Measurements from ENCODE around the gene KLK1. TPM values are rescaled to one million over a fixed set of nuclear protein-coding genes. Genes with fewer than 3 reads are reported as not detected.
"Not testable (repeated sequence)": the region's sequence is repeated elsewhere in the genome, so short reads cannot be mapped to it uniquely, and the experiment has no call there.

Gene KLK1
- total RNA-seq, 1 experiment from 2014 or later: not detected

DNA sequence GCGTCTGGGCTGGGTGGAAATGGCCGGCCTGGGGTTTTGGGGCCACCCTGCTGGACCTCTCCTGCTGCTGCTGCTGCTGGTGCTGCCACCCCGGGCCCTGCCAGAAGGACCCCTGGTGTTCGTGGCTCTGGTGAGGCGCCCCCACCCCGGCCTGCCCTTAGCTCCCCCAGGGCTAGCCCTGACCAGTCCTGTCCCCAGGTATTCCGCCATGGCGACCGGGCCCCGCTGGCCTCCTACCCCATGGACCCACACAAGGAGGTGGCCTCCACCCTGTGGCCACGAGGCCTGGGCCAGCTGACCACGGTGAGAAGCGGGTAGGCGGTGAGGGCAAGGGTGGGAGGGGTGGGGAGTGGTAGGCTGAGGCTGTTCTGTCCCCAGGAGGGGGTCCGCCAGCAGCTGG lies 33.2 kb downstream of the KLK1 start, which contains the start of gene ACP4:
Gene ACP4 (plus strand): TSS at position 20 of the 400 bp plus-strand sequence. CDS start 0 bp downstream, at position 20.
- H3K9me3 ChIP-seq: no peaks in the 10 kb centered on the region
- peaks cover 2% of the 10 kb centered on the region; the same call in 1 of the 2 replicates for H3K36me3 ChIP-seq
- H3K27me3 ChIP-seq: no peaks in the 10 kb centered on the region
- H3K4me3 ChIP-seq: no peak within 1 kb of the TSS
- no peak for DNase-seq

DNA sequence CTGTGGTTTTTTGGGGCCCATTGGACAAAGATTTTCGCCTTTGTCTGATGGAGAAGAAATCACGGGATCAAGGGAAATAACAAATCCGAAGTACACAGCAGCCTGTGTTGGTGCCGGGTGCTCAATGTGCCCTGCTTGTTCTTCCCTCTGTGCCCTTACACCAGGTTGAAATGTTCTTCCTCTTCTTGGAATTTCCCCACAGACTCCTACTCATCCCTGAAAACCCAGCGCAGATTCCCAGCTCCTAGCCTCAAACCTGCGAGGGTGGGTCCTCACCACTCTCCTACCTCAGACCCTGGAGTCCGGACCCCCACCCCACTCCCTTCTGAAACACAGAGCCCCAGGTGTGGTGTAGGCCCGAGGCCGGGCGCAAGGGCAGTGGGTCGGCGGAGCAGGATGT lies 38.3 kb downstream of the KLK1 start:
- Histone ChIP-seq H3K27me3 (peaks cover 14% of the 10 kb centered on the region), H3K9me3 (no peaks in the 10 kb centered on the region), H3K4me3 (no peak overlapping the region), H3K36me3 (no peaks in the 10 kb centered on the region)
- DNase-seq: no peak

DNA sequence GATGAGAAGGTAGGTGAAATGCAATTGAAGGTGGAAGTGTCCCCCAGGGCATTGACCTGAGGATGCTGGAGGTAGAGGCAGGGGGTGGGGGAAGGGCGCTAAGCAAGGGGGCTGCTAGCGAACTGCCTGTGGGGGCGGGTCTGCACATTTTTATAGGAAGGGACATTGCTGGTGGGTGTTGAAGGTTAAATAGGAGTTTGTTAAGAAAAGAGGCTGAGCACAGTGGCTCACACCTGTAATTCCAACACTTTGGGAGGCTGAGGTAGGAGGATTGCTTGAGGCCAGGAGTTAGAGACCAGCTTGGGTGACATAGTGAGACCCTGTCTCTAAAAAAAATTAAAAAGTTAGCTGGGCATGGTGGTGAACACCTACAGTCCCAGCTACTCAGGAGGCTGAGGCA lies 38.9 kb downstream of the KLK1 start:
- Histone ChIP-seq H3K36me3 (no peaks in the 10 kb centered on the region), H3K9me3 (no peaks in the 10 kb centered on the region), H3K4me3 (no peak overlapping the region), H3K27me3 (peaks cover 20% of the 10 kb centered on the region)
- no peak for DNase-seq

DNA sequence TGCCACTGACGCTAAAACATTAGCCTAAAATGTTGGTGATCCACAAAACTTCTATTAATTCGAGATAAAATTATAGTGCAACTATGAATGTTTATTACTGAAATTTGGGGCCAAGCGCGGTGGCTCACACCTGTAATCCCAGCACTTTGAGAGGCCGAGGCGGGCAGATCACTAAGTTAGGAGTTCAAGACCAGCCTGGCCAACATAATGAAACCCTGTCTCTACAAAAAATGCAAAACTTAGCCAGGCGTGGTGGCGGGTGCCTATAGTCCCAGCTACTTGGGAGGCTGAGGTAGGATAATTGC lies 39.8 kb downstream of the KLK1 start:
- not testable (repeated sequence) for H3K36me3 ChIP-seq, H3K4me3 ChIP-seq, DNase-seq, H3K9me3 ChIP-seq
- H3K27me3 ChIP-seq: peaks cover 29% of the 10 kb centered on the region

DNA sequence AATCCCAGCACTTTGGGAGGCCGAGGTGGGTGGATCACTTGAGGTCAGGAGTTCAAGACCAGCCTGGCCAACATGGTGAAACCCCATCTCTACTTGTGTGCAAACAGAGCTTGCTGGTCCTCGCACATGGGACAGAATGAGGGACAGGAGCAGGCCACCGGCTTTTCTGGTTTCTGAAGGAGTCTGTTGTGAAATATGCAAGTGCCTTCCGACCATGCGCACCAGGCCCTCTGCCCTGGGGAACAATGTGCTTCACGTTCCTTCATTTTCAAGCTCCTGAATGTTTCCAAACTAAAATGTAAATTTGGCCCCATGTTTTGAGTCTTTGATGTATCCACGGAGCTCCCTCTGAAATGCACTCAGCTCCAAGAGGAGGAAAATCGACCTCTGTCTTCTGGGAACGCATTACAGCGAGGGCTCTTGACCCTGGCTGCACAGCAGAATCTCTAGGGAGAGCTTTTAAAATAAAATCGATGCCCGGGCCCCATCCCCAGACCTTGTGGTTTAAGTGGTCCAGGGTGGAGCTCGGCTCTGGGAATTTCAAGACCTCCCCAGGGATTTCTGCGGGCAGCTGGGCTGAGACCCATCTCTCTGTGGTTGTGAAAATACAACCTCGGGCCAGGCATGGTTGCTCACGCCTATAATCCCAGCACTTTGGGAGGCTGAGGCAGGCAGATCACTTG lies 42.7 kb downstream of the KLK1 start:
- Histone ChIP-seq H3K4me3 (no peak overlapping the region), H3K27me3 (peaks cover 52% of the 10 kb centered on the region), H3K9me3 (peaks cover 6% of the 10 kb centered on the region), H3K36me3 (no peaks in the 10 kb centered on the region)
- DNase-seq: no peak

DNA sequence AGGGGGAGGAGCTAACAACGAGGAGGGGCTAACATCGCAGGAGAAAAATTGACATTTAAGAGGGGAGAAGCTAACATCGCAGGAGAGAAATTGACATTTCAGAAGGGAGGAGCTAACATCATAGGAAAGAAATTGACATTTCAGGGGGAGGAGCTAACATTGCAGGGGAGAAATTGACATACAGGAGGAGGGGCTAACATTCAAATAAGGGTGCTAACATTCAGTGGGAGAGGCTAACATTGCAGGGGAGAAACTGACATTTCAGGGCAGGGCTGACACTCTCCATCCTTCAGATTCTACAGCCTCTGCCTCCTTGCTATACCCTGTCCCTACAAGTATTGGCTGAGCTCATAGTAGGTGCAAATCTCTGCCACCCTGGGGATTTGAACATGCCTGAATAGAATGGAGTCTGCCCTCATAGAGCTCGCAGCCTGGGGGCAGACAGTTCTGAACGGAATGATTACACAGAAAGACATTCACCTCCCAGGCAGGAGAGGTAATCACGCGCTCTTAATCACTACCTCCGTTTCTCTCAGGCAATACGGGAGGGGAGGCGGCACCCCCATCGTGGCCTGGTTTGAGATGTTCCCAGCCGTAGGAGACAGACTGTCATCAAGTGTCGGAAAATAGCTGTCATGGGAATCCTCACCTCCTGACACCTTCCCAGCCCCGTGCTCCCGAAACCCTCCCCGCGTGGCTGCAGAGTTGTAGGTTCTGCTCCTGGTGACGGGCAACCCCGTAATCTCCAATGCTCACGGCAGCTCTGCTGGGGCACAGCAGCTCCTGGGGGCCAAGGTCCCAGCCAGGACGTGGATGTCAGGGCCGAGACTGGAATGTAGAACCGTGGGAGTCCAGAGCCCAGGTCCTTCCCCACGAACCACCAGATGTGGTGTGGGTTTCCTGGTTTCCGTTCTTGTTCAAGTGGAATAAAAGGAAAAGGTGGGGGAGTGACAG lies 43.8 kb downstream of the KLK1 start:
- DNase-seq: no peak
- Histone ChIP-seq H3K9me3 (peaks cover 6% of the 10 kb centered on the region), H3K4me3 (no peak overlapping the region), H3K27me3 (peaks cover 55% of the 10 kb centered on the region), H3K36me3 (no peaks in the 10 kb centered on the region)

DNA sequence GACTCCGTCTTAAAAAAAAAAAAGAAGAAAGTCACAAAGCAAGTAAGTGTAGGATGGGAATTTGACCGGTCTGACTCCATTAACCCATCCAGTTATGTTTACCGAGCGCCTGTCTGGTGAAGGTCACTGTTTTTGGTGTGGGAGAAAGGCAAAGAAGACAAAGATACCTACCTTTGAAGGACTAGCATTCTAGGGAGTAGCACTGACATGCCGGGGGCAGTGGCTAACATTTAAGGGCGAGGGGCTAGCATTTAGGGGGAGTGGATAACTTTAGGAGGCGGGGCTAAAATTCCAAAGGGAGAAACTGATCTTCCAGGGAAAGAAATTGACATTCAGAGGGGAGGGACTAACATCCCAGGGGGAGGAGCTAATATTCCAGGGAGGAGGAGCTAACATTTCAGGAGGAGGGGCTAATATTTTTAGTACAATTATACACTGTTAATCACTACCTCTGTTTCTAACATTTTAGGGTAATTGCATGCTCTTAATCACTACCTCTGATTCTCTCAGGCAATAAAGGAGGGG lies 44.6 kb downstream of the KLK1 start:
- H3K36me3 ChIP-seq: no peaks in the 10 kb centered on the region
- peaks cover 56% of the 10 kb centered on the region for H3K27me3 ChIP-seq
- H3K4me3 ChIP-seq: no peak overlapping the region
- H3K9me3 ChIP-seq: peaks cover 6% of the 10 kb centered on the region
- DNase-seq: no peak

DNA sequence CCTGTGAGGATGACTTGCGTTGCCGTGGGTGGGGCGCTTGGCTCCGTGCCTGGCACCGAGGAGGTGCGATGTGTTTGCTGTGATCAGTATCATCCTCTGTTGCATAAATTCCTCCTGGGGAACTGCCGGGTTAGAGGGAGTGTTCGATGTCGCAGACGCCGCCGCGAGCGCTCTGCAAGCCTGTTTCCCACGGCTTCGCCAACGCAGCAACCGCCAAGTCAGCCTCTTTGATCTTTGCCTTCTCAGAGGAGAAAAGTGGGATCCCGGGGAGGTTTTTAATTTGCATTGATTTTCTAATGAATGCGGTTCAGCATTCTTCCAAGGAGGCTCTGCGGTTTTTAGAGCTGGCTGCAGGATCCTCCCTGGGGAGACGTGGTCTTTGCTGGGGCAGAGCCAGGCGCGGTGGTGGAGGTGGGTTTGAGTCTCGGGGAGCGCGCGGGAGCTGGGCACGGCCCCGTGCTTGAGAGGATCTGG lies 45.7 kb downstream of the KLK1 start:
- H3K27me3 ChIP-seq: peaks cover 56% of the 10 kb centered on the region

DNA sequence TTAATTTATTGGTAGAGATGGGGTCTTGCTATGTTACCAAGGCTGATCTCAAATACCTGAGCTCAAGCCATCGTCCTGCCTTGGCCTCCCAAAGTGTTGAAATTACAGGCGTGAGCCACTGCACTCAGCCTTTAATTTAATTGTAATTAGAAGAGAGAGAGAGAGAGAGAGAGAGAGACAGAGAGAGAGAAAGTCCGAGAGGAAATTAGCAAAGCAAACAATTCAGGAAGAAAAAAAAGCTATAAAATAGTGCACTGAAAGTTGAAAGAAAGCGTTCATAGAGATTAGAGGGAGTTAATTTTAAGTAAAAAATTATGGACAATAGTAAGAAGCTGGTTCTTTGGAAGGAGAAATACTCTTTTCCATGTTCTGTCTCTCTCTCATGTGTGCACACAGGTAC lies 46.3 kb downstream of the KLK1 start:
- Histone ChIP-seq H3K4me3 (no peak overlapping the region), H3K36me3 (no peaks in the 10 kb centered on the region), H3K9me3 (peaks cover 9% of the 10 kb centered on the region), H3K27me3 (peaks cover 54% of the 10 kb centered on the region)
- DNase-seq: no peak

More for the DNA sequence above, 45.7 kb downstream of the KLK1 start:
- no peak overlapping the region for H3K4me3 ChIP-seq
- no peaks in the 10 kb centered on the region for H3K36me3 ChIP-seq
- DNase-seq: no peak
- H3K9me3 ChIP-seq: peaks cover 6% of the 10 kb centered on the region

DNA sequence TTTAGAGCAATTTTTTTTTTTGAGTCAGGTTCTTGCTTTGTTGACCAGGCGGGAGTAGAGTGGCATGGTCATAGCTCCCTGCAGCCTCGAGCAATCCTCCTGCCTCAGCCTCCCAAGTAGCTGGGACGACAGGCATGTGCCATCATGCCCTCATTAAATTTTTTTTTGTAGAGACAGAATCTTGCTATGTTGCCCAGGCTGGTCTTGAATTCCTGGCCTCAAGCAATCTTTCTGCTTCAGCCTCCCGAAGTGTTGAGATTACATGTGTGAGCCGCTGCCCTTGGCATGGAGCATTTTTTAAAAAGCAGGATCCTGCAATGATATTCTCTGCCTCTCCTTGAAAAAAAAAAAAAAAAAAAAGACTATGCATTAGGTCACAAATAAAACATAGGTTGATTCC lies 47.5 kb downstream of the KLK1 start:
- peaks cover 9% of the 10 kb centered on the region for H3K9me3 ChIP-seq
- no peak for DNase-seq
- no peak overlapping the region for H3K4me3 ChIP-seq
- no peaks in the 10 kb centered on the region for H3K36me3 ChIP-seq
- H3K27me3 ChIP-seq: peaks cover 50% of the 10 kb centered on the region

DNA sequence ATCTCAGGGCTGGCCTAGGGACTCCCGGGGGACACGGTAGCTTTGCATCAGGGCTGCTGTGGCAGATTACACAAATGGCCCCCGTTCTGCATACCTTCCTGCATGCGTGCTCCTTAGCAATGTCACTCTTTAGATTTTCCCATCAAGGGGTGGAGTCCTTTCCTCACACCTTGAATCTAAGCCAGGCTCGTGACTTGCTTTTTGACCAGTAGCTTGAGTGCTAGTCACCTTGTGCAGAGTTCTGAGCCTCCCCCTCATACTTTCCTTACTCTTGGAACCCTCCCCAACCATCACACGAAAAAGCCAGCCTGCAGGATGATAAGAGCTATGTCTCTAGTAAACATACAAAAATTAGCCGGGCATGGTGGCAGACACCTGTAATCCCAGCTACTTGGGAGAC lies 50.1 kb downstream of the KLK1 start:
- not testable (repeated sequence) for H3K9me3 ChIP-seq, DNase-seq, H3K36me3 ChIP-seq, H3K4me3 ChIP-seq
- H3K27me3 ChIP-seq: peaks cover 23% of the 10 kb centered on the region

DNA sequence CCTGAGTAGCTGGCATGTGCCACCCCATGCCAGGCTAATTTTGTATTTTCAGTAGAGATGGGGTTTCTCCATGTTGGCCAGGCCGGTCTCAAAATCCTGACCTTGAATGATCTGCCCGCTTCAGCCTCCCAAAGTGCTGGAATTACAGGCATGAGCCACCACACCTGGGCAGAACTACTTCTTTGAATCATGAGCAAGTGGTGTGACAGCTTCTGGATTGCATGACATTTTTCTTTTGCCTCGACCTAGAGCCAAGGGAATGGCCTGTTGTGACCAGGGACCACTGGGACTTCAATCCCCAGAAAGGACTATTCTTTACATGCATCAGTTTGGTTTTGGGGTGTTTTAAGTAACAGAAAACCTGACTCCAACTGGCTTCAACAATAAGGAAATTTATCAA lies 50.7 kb downstream of the KLK1 start:
- not testable (repeated sequence) for H3K9me3 ChIP-seq, H3K4me3 ChIP-seq, H3K36me3 ChIP-seq, DNase-seq
- H3K27me3 ChIP-seq: peaks cover 18% of the 10 kb centered on the region

DNA sequence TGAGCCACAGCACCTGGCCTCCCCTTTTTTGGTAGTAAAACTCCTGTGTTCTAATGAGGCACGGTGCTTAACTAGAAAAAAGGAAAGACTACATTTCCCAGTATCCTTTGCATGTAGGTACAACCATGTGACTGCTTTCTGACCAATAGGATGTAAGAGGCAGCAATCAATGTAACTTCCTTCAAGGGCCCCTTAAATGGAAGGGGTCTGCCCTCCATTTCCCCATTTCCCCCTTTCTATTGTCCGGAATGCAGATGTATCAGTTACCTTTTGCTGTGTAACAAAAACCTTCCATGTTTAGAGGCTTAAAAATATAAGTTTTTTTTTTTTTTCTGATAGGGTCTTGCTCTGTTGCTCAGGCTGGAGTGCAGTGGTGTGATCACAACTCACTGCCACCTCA lies 51.1 kb downstream of the KLK1 start:
- Histone ChIP-seq H3K9me3 (peaks cover 9% of the 10 kb centered on the region), H3K36me3 (no peaks in the 10 kb centered on the region), H3K27me3 (peaks cover 13% of the 10 kb centered on the region), H3K4me3 (no peak overlapping the region)
- no peak for DNase-seq

DNA sequence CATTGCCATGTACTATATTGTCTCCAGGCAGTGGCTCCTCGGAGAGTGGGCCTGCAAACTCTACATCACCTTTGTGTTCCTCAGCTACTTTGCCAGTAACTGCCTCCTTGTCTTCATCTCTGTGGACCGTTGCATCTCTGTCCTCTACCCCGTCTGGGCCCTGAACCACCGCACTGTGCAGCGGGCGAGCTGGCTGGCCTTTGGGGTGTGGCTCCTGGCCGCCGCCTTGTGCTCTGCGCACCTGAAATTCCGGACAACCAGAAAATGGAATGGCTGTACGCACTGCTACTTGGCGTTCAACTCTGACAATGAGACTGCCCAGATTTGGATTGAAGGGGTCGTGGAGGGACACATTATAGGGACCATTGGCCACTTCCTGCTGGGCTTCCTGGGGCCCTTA lies 52.7 kb downstream of the KLK1 start:
- 0 out of 2 replicates have a peak, but pooled peaks cover 2% of the 10 kb centered on the region for H3K9me3 ChIP-seq

DNA sequence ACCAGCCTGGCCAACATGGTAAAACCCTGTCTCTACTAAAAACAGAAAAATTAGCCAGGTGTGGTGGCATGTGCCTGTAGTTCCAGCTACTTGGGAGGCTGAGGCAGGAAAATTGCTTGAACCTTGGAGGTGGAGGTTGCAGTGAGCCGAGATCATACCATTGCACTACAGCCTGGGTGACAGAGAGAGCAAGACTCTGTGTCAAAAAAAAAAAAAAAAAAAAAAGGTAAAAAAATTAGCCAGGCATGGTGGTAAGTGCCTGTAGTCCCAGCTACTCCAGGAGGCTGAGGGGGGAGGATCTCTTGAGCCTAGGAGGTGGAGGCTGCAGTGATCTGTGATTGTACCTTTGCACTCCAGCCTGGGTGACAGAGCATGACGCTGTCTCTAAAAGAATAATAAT lies 53.4 kb downstream of the KLK1 start, which contains the start of gene GPR32:
Gene GPR32 (plus strand): TSS at position 301 of the 400 bp plus-strand sequence. CDS start 137 bp downstream, outside the sequence.
- H3K27me3 ChIP-seq, H3K36me3 ChIP-seq, H3K9me3 ChIP-seq, DNase-seq, H3K4me3 ChIP-seq: not testable (repeated sequence)

More for the DNA sequence above, 52.7 kb downstream of the KLK1 start:
- Histone ChIP-seq H3K27me3 (0 out of 2 replicates have a peak, but pooled peaks cover 7% of the 10 kb centered on the region), H3K36me3 (no peaks in the 10 kb centered on the region), H3K4me3 (no peak overlapping the region)
- DNase-seq: no peak
